ENCODE data around the gene PLCH1. TPM values are rescaled to one million over a fixed set of nuclear protein-coding genes. Genes with fewer than 3 reads are reported as not detected.

PLCH1 gene
- total RNA-seq, 1 donor from 2014 or later: 2.9 TPM

GRCh38 chr3:155350571-155350970 lies 394.3 kb downstream of the PLCH1 start:
- TF ChIP-seq CTCF (IDR thresholded peaks at IDR 0.05; ENCODE audit: insufficient read depth, low read length, poor library complexity, severe bottlenecking): no peak
- DNase-seq (ENCODE audit: low read depth): no peak
- no peaks in the 10 kb centered on the region for H3K27me3 ChIP-seq (ENCODE audit: control insufficient read depth, insufficient read depth, low read length)

GRCh38 chr3:155347901-155348300 lies 397.0 kb downstream of the PLCH1 start:
- Histone ChIP-seq H3K4me3 (ENCODE audit: low read depth, low read length) (no peak overlapping the region), H3K27me3 (ENCODE audit: control insufficient read depth, insufficient read depth, low read length) (no peaks in the 10 kb centered on the region), H3K36me3 (ENCODE audit: control insufficient read depth, insufficient read depth, low read length) (no peaks in the 10 kb centered on the region)
- no peak for DNase-seq (ENCODE audit: low read depth)
- no peak for TF ChIP-seq CTCF (IDR thresholded peaks at IDR 0.05; ENCODE audit: insufficient read depth, low read length, poor library complexity, severe bottlenecking)

More at GRCh38 chr3:155350571-155350970, 394.3 kb downstream of the PLCH1 start:
- H3K4me3 ChIP-seq (ENCODE audit: low read depth, low read length): no peak overlapping the region
- H3K36me3 ChIP-seq (ENCODE audit: control insufficient read depth, insufficient read depth, low read length): no peaks in the 10 kb centered on the region

- no peak overlapping the region for H3K4me3 ChIP-seq (ENCODE audit: low read depth, low read length)
- DNase-seq (ENCODE audit: low read depth): no peak
- H3K27me3 ChIP-seq (ENCODE audit: control insufficient read depth, insufficient read depth, low read length): no peaks in the 10 kb centered on the region
- TF ChIP-seq CTCF (IDR thresholded peaks at IDR 0.05; ENCODE audit: insufficient read depth, low read length, poor library complexity, severe bottlenecking): no peak
- no peaks in the 10 kb centered on the region for H3K36me3 ChIP-seq (ENCODE audit: control insufficient read depth, insufficient read depth, low read length)
These were observed 402.5 kb downstream of the PLCH1 start for GRCh38 chr3:155342344-155342743.

- no peak for DNase-seq (ENCODE audit: low read depth)
- Histone ChIP-seq H3K36me3 (ENCODE audit: control insufficient read depth, insufficient read depth, low read length) (no peaks in the 10 kb centered on the region), H3K27me3 (ENCODE audit: control insufficient read depth, insufficient read depth, low read length) (no peaks in the 10 kb centered on the region), H3K4me3 (ENCODE audit: low read depth, low read length) (no peak overlapping the region)
- TF ChIP-seq CTCF (IDR thresholded peaks at IDR 0.05; ENCODE audit: insufficient read depth, low read length, poor library complexity, severe bottlenecking): no peak
These were observed 405.8 kb downstream of the PLCH1 start for GRCh38 chr3:155339052-155339451.

- Histone ChIP-seq H3K27me3 (ENCODE audit: control insufficient read depth, insufficient read depth, low read length) (no peaks in the 10 kb centered on the region), H3K36me3 (ENCODE audit: control insufficient read depth, insufficient read depth, low read length) (no peaks in the 10 kb centered on the region), H3K4me3 (ENCODE audit: low read depth, low read length) (no peak overlapping the region)
- DNase-seq (ENCODE audit: low read depth): no peak
- no peak for TF ChIP-seq CTCF (IDR thresholded peaks at IDR 0.05; ENCODE audit: insufficient read depth, low read length, poor library complexity, severe bottlenecking)
These were observed 409.0 kb downstream of the PLCH1 start for GRCh38 chr3:155335724-155336354.
